Esophagus squamous epithelium (tissue), 5 donors: ENCODE data around the gene EFHC2. TPM values are rescaled to one million over a fixed set of nuclear protein-coding genes. Genes with fewer than 3 reads are reported as not detected.

Experiments
- DNase-seq: peaks from one replicate; lab custom pipeline; 2025; lab: John Stamatoyannopoulos, UW
- H3K27ac ChIP-seq, 4 donors: fragments of 200-600 bp; sonication (generic); one replicate each; pipeline ENCODE4 v1.5.1; 2016 to 2019; ENCODE audit warnings: mild to moderate bottlenecking in 1 of 4
- H3K27me3 ChIP-seq, 4 donors: fragments of 200-600 bp; sonication (generic); 1 replicate in 3 of 4; 2 replicates in 1 of 4; pipeline versions ENCODE4 v1.5.1 to v1.6.0; 2017 to 2021; ENCODE audit warnings: antibody characterized with exemption in 1 of 4
- H3K36me3 ChIP-seq, 3 donors: fragments of 200-600 bp; sonication (generic); one replicate each; pipeline ENCODE4 v1.5.1; 2016 to 2019
- H3K4me1 ChIP-seq, 3 donors: fragments of 200-600 bp; sonication (generic); one replicate each; pipeline ENCODE4 v1.5.1; 2017 to 2019
- H3K4me3 ChIP-seq, 4 donors: fragments of 200-600 bp; sonication (generic); 1 replicate in 3 of 4; 2 replicates in 1 of 4; pipeline ENCODE4 v1.5.1; 2016 to 2019; ENCODE audit warnings: mild to moderate bottlenecking in 2 of 4, moderate library complexity in 1 of 4
- H3K9me3 ChIP-seq, 3 donors: fragments of 200-600 bp; sonication (generic); one replicate each; pipeline ENCODE4 v1.5.1; 2016 to 2019
- POLR2A ChIP-seq, 4 donors: fragments of 450-650 bp; IDR thresholded peaks; one replicate each; pipeline ENCODE4 v1.6.1; 2017; ENCODE audit warnings: antibody characterized with exemption in 4 of 4, mild to moderate bottlenecking in 4 of 4, moderate library complexity in 3 of 4
- WGBS, 2 donors: methylation state at CpG; one replicate each; pipeline ENCODE4 v1.1.5; 2018; 5-methylcytosine and 5-hydroxymethylcytosine counted together
- intact Hi-C: fragments of 100-400 bp; cut with DNase I; formaldehyde crosslinking; loops from one replicate; pipeline ENCODE4 v1.15.0; 2022
- total RNA-seq, 4 donors: library from RNA; depleted of rRNA; stranded (reverse); fragments of >200 nt; gene quantifications; one replicate each; pipeline ENCODE4 v1.1.0, GENCODE V29; 2016
- TF ChIP-seq, protein P1 (sequence below), 6 experiments: fragments of 450-650 bp in 4 of 6; fragments of 200-600 bp in 2 of 6; sonication (generic) in 2 of 6; IDR thresholded peaks; one replicate each; pipeline ENCODE4 v1.5.1; 2016 to 2019; ENCODE audit warnings: antibody characterized with exemption in 6 of 6, mild to moderate bottlenecking in 4 of 6, moderate library complexity in 4 of 6
- donor health status: DM: yes; HTN: yes; CAD: no.

EFHC2 gene
- total RNA-seq, 4 donors from 2014 or later: 0.22 to 3.1 (median 2.0) TPM

DNA sequence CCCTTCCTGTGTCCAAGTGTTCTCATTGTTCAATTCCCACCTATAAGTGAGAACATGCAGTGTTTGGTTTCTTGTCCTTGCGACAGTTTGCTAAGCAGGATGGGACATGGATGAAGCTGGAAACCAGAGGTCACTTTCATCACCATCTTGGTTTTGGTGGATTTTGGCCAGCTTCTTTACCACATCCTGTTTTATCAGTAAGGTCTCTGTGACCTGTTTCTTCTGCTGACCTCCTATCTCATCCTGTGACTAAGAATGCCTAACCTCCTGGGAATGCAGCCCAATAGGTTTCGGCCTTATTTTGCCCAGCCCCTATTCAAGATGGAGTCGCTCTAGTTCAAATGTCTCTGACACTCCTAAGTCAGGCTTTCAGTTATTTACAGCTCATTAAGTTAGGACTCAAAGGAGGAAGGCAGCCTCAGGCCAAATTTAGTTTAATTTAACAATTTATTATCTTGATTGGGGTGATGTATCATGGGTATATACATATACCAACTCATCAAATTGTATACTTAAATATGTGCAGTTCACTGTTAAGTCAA, 200.3 kb downstream of the EFHC2 start:
- Histone ChIP-seq H3K4me1 (no peaks in the 10 kb centered on the region), H3K27ac (no peak overlapping the region), H3K36me3 (no peaks in the 10 kb centered on the region), H3K4me3 (no peak overlapping the region), H3K27me3 (no peaks in the 10 kb centered on the region), H3K9me3 (no peaks in the 10 kb centered on the region)
- TF ChIP-seq, protein P1, sequence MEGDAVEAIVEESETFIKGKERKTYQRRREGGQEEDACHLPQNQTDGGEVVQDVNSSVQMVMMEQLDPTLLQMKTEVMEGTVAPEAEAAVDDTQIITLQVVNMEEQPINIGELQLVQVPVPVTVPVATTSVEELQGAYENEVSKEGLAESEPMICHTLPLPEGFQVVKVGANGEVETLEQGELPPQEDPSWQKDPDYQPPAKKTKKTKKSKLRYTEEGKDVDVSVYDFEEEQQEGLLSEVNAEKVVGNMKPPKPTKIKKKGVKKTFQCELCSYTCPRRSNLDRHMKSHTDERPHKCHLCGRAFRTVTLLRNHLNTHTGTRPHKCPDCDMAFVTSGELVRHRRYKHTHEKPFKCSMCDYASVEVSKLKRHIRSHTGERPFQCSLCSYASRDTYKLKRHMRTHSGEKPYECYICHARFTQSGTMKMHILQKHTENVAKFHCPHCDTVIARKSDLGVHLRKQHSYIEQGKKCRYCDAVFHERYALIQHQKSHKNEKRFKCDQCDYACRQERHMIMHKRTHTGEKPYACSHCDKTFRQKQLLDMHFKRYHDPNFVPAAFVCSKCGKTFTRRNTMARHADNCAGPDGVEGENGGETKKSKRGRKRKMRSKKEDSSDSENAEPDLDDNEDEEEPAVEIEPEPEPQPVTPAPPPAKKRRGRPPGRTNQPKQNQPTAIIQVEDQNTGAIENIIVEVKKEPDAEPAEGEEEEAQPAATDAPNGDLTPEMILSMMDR (IDR thresholded peaks at IDR 0.05): no peak
- no peak for TF ChIP-seq POLR2A (IDR thresholded peaks at IDR 0.05)
- intact Hi-C loops: no loop called here
- WGBS, 2 donors: 92 to 94% methylated on average over 2 to 3 of the region's 3 CpGs
- no peak for DNase-seq

DNA sequence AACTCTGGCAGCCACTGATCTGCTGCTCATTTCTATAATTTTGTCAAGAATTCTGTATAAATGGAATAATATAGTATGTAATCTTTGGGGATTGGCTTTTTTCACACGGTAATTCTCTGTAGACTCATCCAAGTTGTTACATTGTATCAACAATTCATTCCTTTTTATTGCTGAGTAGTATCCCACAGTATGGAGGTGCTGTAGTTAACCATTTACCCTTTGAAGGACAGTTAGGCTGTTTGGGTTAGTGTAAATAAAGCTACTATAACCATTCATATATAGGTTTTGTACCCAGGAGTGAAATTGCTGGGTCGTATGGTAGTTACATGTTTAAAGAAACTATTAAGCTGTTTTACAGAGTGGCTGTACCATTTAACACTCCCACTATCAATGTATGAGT, 213.3 kb downstream of the EFHC2 start:
- no peak for DNase-seq
- no peak overlapping the region for H3K4me3 ChIP-seq
- 73 to 83% methylated on average over 2 of the region's 2 CpGs for WGBS, 2 donors
- no peaks in the 10 kb centered on the region for H3K4me1 ChIP-seq
- TF ChIP-seq, protein P1 (IDR thresholded peaks at IDR 0.05): no peak
- H3K36me3 ChIP-seq: no peaks in the 10 kb centered on the region
- intact Hi-C loops: no loop called here
- no peak overlapping the region for H3K27ac ChIP-seq
- no peaks in the 10 kb centered on the region for H3K27me3 ChIP-seq
- no peaks in the 10 kb centered on the region for H3K9me3 ChIP-seq

DNA sequence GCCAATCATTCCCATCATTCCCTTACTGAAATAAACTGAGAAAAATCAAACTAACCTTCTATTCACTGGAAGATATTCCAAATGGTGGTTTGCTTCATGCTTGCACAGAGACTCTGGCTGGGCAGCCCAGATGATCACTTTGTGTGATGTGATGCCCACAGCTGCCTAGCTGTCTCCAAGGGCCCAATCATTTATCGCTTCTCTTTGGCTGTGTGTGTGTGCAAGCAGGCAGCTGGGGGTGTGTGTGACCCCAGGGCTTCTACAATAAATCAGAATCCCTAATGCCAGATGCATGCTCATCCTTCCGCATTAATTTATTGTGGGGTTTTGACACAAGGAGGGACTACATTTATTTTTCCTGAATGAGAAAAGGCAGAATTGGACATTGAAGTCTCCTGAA, 230.1 kb downstream of the EFHC2 start:
- H3K27me3 ChIP-seq: no peaks in the 10 kb centered on the region
- H3K36me3 ChIP-seq: no peaks in the 10 kb centered on the region
- no peak for DNase-seq
- no peak overlapping the region for H3K27ac ChIP-seq
- no peaks in the 10 kb centered on the region for H3K9me3 ChIP-seq
- WGBS, 2 donors: 67 to 100% methylated on average over 1 to 2 of the region's 2 CpGs
- intact Hi-C loops: no loop called here
- TF ChIP-seq, protein P1 (IDR thresholded peaks at IDR 0.05): no peak
- TF ChIP-seq POLR2A (IDR thresholded peaks at IDR 0.05): no peak
- H3K4me1 ChIP-seq: no peaks in the 10 kb centered on the region
- H3K4me3 ChIP-seq: no peak overlapping the region

DNA sequence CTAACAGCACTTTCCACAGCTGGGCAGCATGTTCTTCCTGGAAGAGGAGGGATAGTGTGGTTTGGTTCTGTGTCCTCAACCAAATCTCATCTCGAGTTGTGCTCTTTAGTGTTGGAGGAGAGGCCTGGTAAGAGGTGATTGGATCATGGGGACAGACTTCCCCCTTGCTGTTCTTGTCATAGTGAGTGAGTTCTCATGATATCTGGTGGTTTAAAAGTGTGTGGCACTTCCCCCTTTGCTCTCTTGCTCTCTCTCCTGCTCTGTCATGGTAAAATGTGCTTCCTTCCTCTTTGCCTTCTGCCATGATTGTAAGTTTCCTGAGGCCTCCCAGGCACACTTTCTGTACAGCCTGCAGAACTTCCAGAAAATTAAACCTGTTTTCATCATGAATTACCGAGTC, 236.6 kb downstream of the EFHC2 start:
- Histone ChIP-seq H3K9me3 (no peaks in the 10 kb centered on the region), H3K27ac (no peak overlapping the region), H3K27me3 (no peaks in the 10 kb centered on the region), H3K36me3 (no peaks in the 10 kb centered on the region), H3K4me3 (no peak overlapping the region), H3K4me1 (no peaks in the 10 kb centered on the region)
- TF ChIP-seq POLR2A (IDR thresholded peaks at IDR 0.05): no peak
- TF ChIP-seq, protein P1 (IDR thresholded peaks at IDR 0.05): no peak
- 41 to 64% methylated on average over 2 of the region's 2 CpGs for WGBS, 2 donors
- intact Hi-C loops: no loop called here
- DNase-seq: no peak

DNA sequence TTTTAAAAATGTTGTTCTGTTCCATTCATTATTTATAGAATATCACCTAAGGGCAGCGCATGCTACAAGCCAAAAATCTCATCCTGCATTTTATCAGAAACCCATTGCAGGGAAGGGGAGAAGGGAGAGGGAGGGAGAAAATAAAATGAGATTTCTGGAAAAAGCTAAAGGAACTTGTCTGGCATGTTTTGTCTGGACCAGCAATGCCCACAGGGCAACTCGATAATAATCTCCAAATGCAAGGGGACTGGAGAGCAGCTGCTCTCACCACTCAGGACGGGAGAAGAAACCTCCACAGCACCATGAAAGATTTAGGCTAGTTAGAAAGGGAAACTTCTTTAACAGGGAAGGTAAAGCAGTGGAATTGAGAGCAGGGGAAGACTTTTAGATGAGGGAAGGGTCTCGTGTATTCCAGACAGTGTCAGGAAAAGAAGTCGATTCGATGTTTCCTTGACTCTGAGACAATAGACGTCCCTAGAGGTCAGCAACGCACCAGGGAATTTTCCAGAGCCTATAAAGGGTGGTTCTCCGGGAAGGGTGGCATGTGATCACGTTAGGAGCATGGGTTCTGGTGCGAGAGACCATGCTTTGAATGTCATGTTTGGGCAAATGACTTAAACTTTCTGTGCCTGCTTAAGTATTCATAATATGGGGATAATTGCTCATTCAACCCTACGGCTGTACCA, 238.1 kb downstream of the EFHC2 start:
- Histone ChIP-seq H3K4me3 (no peak overlapping the region), H3K36me3 (no peaks in the 10 kb centered on the region), H3K4me1 (no peaks in the 10 kb centered on the region), H3K9me3 (no peaks in the 10 kb centered on the region), H3K27me3 (no peaks in the 10 kb centered on the region), H3K27ac (no peak overlapping the region)
- DNase-seq: no peak
- TF ChIP-seq POLR2A (IDR thresholded peaks at IDR 0.05): no peak
- TF ChIP-seq, protein P1 (IDR thresholded peaks at IDR 0.05): no peak
- 41 to 47% methylated on average over 10 to 12 of the region's 12 CpGs for WGBS, 2 donors
- intact Hi-C loops: no loop called here
